Left ventricle myocardium inferior (tissue), 1 donor: Measurements from ENCODE around the gene KIF20A. TPM values are rescaled to one million over a fixed set of nuclear protein-coding genes. Genes with fewer than 3 reads are reported as not detected.
"Not testable (repeated sequence)": the region's sequence is repeated elsewhere in the genome, so short reads cannot be mapped to it uniquely, and the experiment has no call there.

Source experiments
- DNase-seq: peaks from one replicate; pipeline ENCODE4 v3.0.0-alpha.2; 2020
- H3K27ac ChIP-seq: fragments of 200-600 bp; replicated peaks from 2 replicates; pipeline ENCODE4 v1.8.0; 2021
- H3K27me3 ChIP-seq: fragments of 200-600 bp; 2 replicates; pipeline ENCODE4 v1.8.0; 2021; ENCODE audit warnings: low read depth
- H3K36me3 ChIP-seq: fragments of 200-600 bp; 2 replicates; pipeline ENCODE4 v1.8.0; 2021
- H3K4me1 ChIP-seq: fragments of 200-600 bp; 2 replicates; pipeline ENCODE4 v1.8.0; 2021
- H3K4me3 ChIP-seq: fragments of 200-600 bp; 2 replicates; pipeline ENCODE4 v1.8.0; 2021; ENCODE audit warnings: mild to moderate bottlenecking, moderate library complexity
- H3K9me3 ChIP-seq: fragments of 200-600 bp; replicated peaks from 2 replicates; pipeline ENCODE4 v1.8.0; 2021
- intact Hi-C: fragments of 100-400 bp; cut with micrococcal nuclease; formaldehyde crosslinking; loops from one replicate; pipeline ENCODE4 v1.11.0; 2022
- total RNA-seq: library from RNA; stranded (reverse); fragmentation: NEBNext Ultra II Directional; extraction: Animal tissue kit (Norgen Biotek cat#: 25700); gene quantifications from one replicate; pipeline ENCODE4 v1.2.1, GENCODE V29; 2021
- TF ChIP-seq, protein P1 (sequence below): fragments of 200-600 bp; IDR thresholded peaks from 2 replicates; pipeline ENCODE4 v1.8.0; 2021; ENCODE audit warnings: antibody characterized with exemption, mild to moderate bottlenecking, borderline replicate concordance
- donor health status: DM: no; HTN: yes; CAD: no; lungs with severe emphysema.

The KIF20A gene
- total RNA-seq, 1 donor from 2014 or later, result 0.77 TPM

DNA sequence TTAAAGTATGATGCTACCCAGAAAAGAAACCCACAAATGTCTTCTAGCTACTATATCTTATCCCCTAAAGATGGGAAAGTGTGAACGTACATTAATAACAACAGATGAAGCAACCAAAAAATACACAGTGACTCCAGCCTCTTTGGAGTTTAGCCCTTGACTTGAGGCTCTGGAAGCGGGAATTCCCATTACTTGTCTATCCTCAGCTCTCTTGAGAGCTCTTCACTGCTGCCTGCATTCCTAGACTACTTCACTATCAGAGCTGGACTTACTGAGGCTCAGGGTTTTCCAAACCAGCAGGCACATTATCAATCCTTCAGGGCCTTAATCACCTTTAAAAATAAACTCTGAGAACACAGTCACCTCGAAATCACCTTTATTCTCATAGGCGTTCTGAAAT, 38.6 kb upstream of the KIF20A start:
- no peak for DNase-seq
- no peaks in the 10 kb centered on the region for H3K36me3 ChIP-seq
- H3K9me3 ChIP-seq, result no peaks in the 10 kb centered on the region
- H3K4me3 ChIP-seq, result no peak overlapping the region
- intact Hi-C loops, result no loop called here
- no peak overlapping the region for H3K27ac ChIP-seq
- H3K27me3 ChIP-seq, result no peaks in the 10 kb centered on the region
- TF ChIP-seq, protein P1, sequence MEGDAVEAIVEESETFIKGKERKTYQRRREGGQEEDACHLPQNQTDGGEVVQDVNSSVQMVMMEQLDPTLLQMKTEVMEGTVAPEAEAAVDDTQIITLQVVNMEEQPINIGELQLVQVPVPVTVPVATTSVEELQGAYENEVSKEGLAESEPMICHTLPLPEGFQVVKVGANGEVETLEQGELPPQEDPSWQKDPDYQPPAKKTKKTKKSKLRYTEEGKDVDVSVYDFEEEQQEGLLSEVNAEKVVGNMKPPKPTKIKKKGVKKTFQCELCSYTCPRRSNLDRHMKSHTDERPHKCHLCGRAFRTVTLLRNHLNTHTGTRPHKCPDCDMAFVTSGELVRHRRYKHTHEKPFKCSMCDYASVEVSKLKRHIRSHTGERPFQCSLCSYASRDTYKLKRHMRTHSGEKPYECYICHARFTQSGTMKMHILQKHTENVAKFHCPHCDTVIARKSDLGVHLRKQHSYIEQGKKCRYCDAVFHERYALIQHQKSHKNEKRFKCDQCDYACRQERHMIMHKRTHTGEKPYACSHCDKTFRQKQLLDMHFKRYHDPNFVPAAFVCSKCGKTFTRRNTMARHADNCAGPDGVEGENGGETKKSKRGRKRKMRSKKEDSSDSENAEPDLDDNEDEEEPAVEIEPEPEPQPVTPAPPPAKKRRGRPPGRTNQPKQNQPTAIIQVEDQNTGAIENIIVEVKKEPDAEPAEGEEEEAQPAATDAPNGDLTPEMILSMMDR, result no peak
- H3K4me1 ChIP-seq, result peaks cover 13% of the 10 kb centered on the region

DNA sequence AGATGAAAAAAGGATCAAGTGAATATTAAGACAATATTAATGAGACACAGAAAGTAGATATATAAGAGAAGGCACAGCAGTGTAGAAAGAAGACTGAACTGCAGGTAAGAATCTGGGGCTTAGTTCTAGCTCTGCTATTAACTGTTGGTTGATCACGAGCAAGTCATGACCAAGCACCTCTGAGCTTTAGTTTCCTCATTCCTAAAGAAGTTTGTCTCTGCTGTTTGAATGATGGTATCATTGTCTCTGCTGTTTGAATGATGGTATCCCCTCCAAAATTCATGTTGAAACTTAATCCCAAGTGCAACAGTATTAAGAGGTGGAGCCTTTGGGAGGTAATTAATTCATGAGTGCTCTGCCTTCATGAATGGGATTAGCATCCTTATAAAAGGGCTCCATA, 37.2 kb upstream of the KIF20A start:
- TF ChIP-seq, protein P1, result no peak
- intact Hi-C loops, result no loop called here
- no peaks in the 10 kb centered on the region for H3K27me3 ChIP-seq

DNA sequence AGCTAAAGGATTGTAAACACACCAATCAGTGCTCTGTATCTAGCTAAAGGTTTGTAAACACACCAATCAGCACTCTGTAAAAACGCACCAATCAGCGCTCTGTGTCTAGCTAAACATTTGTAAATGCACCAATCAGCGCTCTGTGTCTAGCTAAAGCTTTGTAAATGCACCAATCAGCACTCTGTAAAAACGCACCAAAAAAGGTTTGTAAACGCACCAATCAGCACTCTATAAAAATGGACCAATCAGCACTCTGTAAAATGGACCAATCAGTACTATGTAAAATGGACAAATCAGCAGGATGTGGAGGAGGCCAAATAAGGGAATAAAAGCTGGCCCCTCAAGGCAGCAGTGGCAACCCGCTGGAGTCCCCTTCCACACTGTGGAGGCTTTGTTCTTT, 35.3 kb upstream of the KIF20A start:
- intact Hi-C loops, H3K9me3 ChIP-seq, H3K27ac ChIP-seq, H3K4me3 ChIP-seq, H3K27me3 ChIP-seq, DNase-seq, H3K36me3 ChIP-seq: not testable (repeated sequence)
- H3K4me1 ChIP-seq, result peaks cover 11% of the 10 kb centered on the region

More for the DNA sequence above, 37.2 kb upstream of the KIF20A start:
- Histone ChIP-seq H3K4me3 (no peak overlapping the region), H3K4me1 (peaks cover 13% of the 10 kb centered on the region), H3K36me3 (no peaks in the 10 kb centered on the region), H3K9me3 (no peaks in the 10 kb centered on the region), H3K27ac (no peak overlapping the region)
- no peak for DNase-seq

DNA sequence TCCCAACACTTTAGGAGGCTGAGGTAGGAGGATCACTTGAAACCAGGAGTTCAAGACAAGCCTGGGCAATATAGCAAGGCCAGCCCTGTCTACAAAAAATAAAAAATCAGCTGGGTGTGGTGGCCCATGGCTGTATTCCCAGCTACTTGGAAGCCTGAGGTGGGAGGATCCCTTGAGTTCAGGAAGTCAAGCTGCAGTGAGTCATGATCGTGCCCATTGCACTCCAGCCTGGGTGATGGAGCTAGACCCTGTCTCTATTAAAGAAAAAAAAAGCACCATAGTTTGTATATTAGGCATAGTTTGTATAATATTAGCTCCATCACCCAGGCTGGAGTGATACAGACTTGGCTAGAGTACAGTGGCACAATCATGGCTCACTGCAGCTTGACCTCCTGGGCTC, 30.1 kb upstream of the KIF20A start:
- intact Hi-C loops, result no loop called here

DNA sequence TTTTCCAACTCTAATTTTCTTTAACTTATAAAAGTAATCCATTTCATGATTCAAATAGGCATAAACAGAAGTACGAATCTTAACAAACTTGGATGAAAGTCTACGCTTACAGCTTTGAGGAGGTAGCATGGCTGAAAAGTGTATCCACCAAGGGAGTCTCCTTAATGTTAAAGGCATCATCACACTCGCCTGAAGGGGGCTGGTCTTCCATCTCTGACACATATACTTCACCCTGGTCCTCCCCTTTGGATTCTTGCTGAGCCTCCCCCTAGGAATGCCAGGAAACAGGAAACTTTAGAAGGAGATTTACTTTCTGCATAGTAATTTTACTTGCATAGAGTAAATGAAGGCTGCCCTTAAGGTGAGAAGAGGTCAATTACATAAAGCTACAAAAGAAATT, 29.4 kb upstream of the KIF20A start:
- Histone ChIP-seq H3K27me3 (no peaks in the 10 kb centered on the region), H3K9me3 (no peaks in the 10 kb centered on the region), H3K27ac (no peak overlapping the region), H3K36me3 (no peaks in the 10 kb centered on the region), H3K4me3 (no peak overlapping the region), H3K4me1 (no peaks in the 10 kb centered on the region)
- intact Hi-C loops, result no loop called here
- TF ChIP-seq, protein P1, result no peak
- no peak for DNase-seq

More for the DNA sequence above, 30.1 kb upstream of the KIF20A start:
- DNase-seq, result peak; percentile 20
- Histone ChIP-seq H3K4me1 (no peaks in the 10 kb centered on the region), H3K4me3 (no peak overlapping the region), H3K9me3 (no peaks in the 10 kb centered on the region), H3K27me3 (no peaks in the 10 kb centered on the region), H3K36me3 (no peaks in the 10 kb centered on the region), H3K27ac (no peak overlapping the region)
- TF ChIP-seq, protein P1, result no peak

DNA sequence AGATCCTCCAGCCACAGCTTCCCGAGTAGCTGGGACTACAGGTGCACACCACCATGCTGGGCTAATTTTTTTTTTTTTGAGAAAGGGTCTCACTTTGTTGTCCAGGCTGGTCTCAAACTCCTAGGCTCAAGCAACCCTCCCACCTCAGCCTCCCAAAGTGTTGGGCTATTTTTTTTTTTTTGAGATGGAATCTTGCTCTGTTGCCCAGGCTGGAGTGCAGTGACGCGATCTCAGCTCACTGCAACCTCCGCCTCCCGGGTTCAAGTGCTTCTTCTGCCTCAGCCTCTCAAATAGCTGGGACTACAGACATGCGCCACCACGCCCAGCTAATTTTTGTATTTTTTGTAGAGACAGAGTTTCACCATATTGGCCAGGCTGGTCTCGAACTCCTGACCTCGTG, 22.9 kb upstream of the KIF20A start:
- H3K27ac ChIP-seq, DNase-seq, intact Hi-C loops, H3K9me3 ChIP-seq, H3K4me3 ChIP-seq, H3K4me1 ChIP-seq, H3K27me3 ChIP-seq: not testable (repeated sequence)
- H3K36me3 ChIP-seq, result peaks cover 54% of the 10 kb centered on the region

DNA sequence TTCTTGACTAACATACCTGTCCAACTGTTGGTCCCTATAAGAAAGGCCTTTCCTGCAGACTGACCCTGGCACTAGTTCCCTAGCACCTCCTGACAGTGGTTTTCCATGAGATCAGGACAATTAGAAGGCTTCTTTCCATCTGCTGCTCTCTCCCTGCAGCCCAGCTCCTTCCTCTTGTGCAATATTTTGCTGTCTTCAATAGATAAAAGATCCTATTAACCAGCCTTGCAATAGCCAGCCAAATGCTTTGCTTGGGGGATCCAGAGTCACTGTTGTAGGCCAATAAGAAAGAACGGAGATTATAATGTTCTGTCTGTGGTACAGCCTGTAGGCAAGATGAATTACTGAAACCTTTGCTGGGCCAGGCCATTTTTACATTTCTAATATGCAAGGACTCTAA, 21.3 kb upstream of the KIF20A start:
- Histone ChIP-seq H3K4me1 (no peaks in the 10 kb centered on the region), H3K4me3 (no peak overlapping the region), H3K36me3 (peaks cover 71% of the 10 kb centered on the region), H3K27me3 (no peaks in the 10 kb centered on the region), H3K27ac (no peak overlapping the region), H3K9me3 (no peaks in the 10 kb centered on the region)
- TF ChIP-seq, protein P1, result no peak
- intact Hi-C loops, result no loop called here
- DNase-seq, result no peak
